Upper lobe of left lung (tissue), 6 donors: ENCODE results near the gene ARHGEF1. TPM values are rescaled to one million over a fixed set of nuclear protein-coding genes. Genes with fewer than 3 reads are reported as not detected.

ENCODE experiments used
- ATAC-seq, 2 donors: fragments of 200-7000 bp; cut with Tn5 transposase; one replicate each; pipeline ENCODE4 v1.9.1; 2022; ENCODE audit warnings: mild to moderate bottlenecking in 2 of 2, moderate library complexity in 2 of 2; ENCODE audit not compliant: low FRiP score in 2 of 2
- DNase-seq, 2 donors: peaks; one replicate each; pipeline ENCODE4 v3.0.0-alpha.2; 2019 to 2020
- H3K27ac ChIP-seq, 4 donors: fragments of 200-600 bp; sonication (generic); one replicate each; pipeline ENCODE4 v1.5.1; 2016 to 2019
- H3K27me3 ChIP-seq, 4 donors: fragments of 200-600 bp; sonication (generic); one replicate each; pipeline ENCODE4 v1.5.1; 2017 to 2019
- H3K36me3 ChIP-seq, 4 donors: fragments of 200-600 bp; sonication (generic); one replicate each; pipeline ENCODE4 v1.5.1; 2016 to 2019
- H3K4me1 ChIP-seq, 4 donors: fragments of 200-600 bp; sonication (generic); one replicate each; pipeline ENCODE4 v1.5.1; 2018 to 2019
- H3K4me3 ChIP-seq, 4 donors: fragments of 200-600 bp; sonication (generic); one replicate each; pipeline ENCODE4 v1.5.1; 2017 to 2019; ENCODE audit warnings: mild to moderate bottlenecking in 2 of 4, moderate library complexity in 1 of 4
- H3K9me3 ChIP-seq, 4 donors: fragments of 200-600 bp; sonication (generic); one replicate each; pipeline ENCODE4 v1.5.1; 2018 to 2019
- CTCF ChIP-seq, 6 experiments: fragments of 450-650 bp in 4 of 6; fragments of 200-600 bp in 2 of 6; sonication (generic) in 2 of 6; IDR thresholded peaks; one replicate each; pipeline ENCODE4 v1.5.1; 2016 to 2019; ENCODE audit warnings: antibody characterized with exemption in 6 of 6
- EP300 ChIP-seq, 4 donors: sonication (generic); formaldehyde crosslinking; IDR thresholded peaks; one replicate each; pipeline ENCODE4 v1.5.1; 2017; ENCODE audit warnings: antibody characterized with exemption in 4 of 4, control low read depth in 2 of 4
- POLR2A ChIP-seq, 4 donors: fragments of 450-650 bp; IDR thresholded peaks; one replicate each; pipeline ENCODE4 v1.5.1; 2016 to 2017; ENCODE audit warnings: antibody characterized with exemption in 4 of 4, mild to moderate bottlenecking in 2 of 4
- POLR2AphosphoS5 ChIP-seq, 2 donors: sonication (generic); formaldehyde crosslinking; IDR thresholded peaks; one replicate each; pipeline ENCODE4 v1.5.1; 2017; ENCODE audit warnings: antibody characterized with exemption in 2 of 2
- WGBS, 2 donors: methylation state at CpG; one replicate each; pipeline ENCODE4 v1.1.5; 2017 to 2018; 5-methylcytosine and 5-hydroxymethylcytosine counted together
- total RNA-seq, 6 donors: library from RNA; depleted of rRNA in 4 of 6; stranded (reverse); fragments of >200 nt in 4 of 6; gene quantifications; one replicate each; pipeline versions ENCODE4 v1.1.0 to v1.2.1, GENCODE V29; 2016 to 2021
- donor health status: DM: no; HTN: no; CAD: no; lungs with moderate emphysema.
- donor health status: DM: no; HTN: yes; CAD: no; lungs with severe emphysema.

ARHGEF1 gene
- total RNA-seq, 6 donors from 2014 or later = 115 to 731 (median 233) TPM

DNA sequence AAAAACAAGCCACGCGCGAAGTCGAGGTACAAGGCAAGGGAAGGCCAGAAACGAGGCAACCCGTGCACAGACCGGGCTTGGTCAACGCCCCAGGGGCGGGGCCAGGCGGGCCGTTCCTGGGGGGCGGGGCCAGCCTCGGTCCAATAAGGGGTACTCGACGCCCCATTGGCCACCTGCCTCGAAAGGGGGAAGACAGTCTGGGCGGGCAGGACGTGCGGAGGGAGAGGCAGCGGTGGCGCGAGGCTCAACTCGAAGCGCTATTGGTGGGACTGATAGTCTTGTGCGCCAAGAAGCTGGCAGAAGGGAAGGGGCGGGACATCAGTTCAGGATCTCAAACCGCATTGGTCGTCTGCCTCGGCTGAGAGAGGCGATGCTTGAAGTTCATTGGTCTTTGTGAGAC is 38.4 kb upstream of the ARHGEF1 start, which contains the start of gene LYPD4:
TSS of gene LYPD4 (minus strand) at position 83 of the 400 bp plus-strand sequence. CDS start 5,398 bp downstream, outside the sequence.
- H3K9me3 ChIP-seq = no peaks in the 10 kb centered on the region

DNA sequence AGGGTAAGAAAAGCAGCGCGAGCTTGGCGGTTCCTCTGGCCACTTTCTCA is 38.2 kb upstream of the ARHGEF1 start, which contains the start of gene DMRTC2:
TSS of gene DMRTC2 (plus strand) at position 42 of the 50 bp plus-strand sequence. CDS start 2,387 bp downstream, outside the sequence.
- DNase-seq = no peak
- no peaks in the 10 kb centered on the region for H3K27me3 ChIP-seq
- no peaks in the 10 kb centered on the region for H3K4me1 ChIP-seq
- H3K4me3 ChIP-seq = no peak within 1 kb of the TSS
- no peak within 1 kb of the TSS for H3K27ac ChIP-seq
- WGBS, 2 donors = 92 to 93% methylated on average over 3 of the region's 3 CpGs
- H3K9me3 ChIP-seq = no peaks in the 10 kb centered on the region
- no peak for TF ChIP-seq CTCF (IDR thresholded peaks at IDR 0.05)
- TF ChIP-seq POLR2A (IDR thresholded peaks at IDR 0.05) = no peak
- no peak for TF ChIP-seq EP300 (IDR thresholded peaks at IDR 0.05)
- no peak for TF ChIP-seq POLR2AphosphoS5 (IDR thresholded peaks at IDR 0.05)
- no peak for ATAC-seq
- no peaks in the 10 kb centered on the region for H3K36me3 ChIP-seq

More for the DNA sequence above, 38.4 kb upstream of the ARHGEF1 start, which contains the start of gene LYPD4:
- Histone ChIP-seq H3K4me1 (no peaks in the 10 kb centered on the region), H3K27me3 (no peaks in the 10 kb centered on the region), H3K36me3 (no peaks in the 10 kb centered on the region), H3K4me3 (no peak within 1 kb of the TSS), H3K27ac (no peak within 1 kb of the TSS)
- TF ChIP-seq POLR2AphosphoS5 (IDR thresholded peaks at IDR 0.05) = no peak
- no peak for TF ChIP-seq EP300 (IDR thresholded peaks at IDR 0.05)
- TF ChIP-seq CTCF (IDR thresholded peaks at IDR 0.05) = no peak
- TF ChIP-seq POLR2A (IDR thresholded peaks at IDR 0.05) = no peak
- ATAC-seq (no peak), DNase-seq (peak in 1 of 2 donors; percentile 80)
- 83 to 88% methylated on average over 29 to 30 of the region's 30 CpGs for WGBS, 2 donors

DNA sequence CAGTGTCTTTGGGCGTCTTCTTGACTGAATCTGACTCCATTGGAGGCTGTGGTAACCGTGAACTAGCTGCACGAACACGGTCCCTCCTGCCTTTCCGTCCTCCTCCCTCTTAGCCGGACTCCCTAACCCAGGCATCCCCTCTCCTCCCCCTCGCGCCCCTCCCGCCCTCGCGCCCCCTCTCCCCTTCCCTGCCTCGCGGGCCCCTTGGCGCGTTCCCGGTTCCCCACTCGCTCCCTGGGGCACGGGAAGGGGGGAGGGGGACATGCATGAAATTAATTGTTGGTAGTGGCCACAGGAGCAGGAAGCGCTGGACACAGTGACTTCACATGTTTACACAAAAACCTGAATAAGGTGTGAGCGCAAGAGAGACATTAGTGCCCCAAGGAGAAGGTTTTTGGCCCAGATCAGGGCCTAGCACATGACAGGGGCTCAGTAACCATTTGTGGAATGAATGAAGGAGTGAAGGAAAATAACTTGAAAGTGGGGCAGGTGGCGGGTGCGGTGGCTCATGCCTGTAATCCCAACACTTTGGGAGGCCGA is 37.9 kb upstream of the ARHGEF1 start:
- WGBS, 2 donors = 88 to 89% methylated on average over 20 to 23 of the region's 23 CpGs
- H3K27me3 ChIP-seq = no peaks in the 10 kb centered on the region
- H3K9me3 ChIP-seq = no peaks in the 10 kb centered on the region
- no peaks in the 10 kb centered on the region for H3K4me1 ChIP-seq
- H3K27ac ChIP-seq = no peak overlapping the region
- H3K36me3 ChIP-seq = no peaks in the 10 kb centered on the region
- no peak overlapping the region for H3K4me3 ChIP-seq
- no peak for ATAC-seq
- no peak for TF ChIP-seq POLR2AphosphoS5 (IDR thresholded peaks at IDR 0.05)
- no peak for TF ChIP-seq CTCF (IDR thresholded peaks at IDR 0.05)
- no peak for TF ChIP-seq POLR2A (IDR thresholded peaks at IDR 0.05)
- TF ChIP-seq EP300 (IDR thresholded peaks at IDR 0.05) = no peak
- no peak for DNase-seq

- DNase-seq = peak in 1 of 2 donors; percentile 54
- no peak for ATAC-seq
- Histone ChIP-seq H3K9me3 (no peaks in the 10 kb centered on the region), H3K4me3 (no peak overlapping the region), H3K27me3 (no peaks in the 10 kb centered on the region), H3K4me1 (no peaks in the 10 kb centered on the region), H3K36me3 (no peaks in the 10 kb centered on the region), H3K27ac (no peak overlapping the region)
- 89 to 90% methylated on average over 12 to 19 of the region's 19 CpGs for WGBS, 2 donors
- TF ChIP-seq POLR2AphosphoS5 (IDR thresholded peaks at IDR 0.05) (no peak), POLR2A (IDR thresholded peaks at IDR 0.05) (no peak), CTCF (IDR thresholded peaks at IDR 0.05) (no peak), EP300 (IDR thresholded peaks at IDR 0.05) (no peak)
Observed at GRCh38 chr19:41847351-41848105, 35.5 kb upstream of the ARHGEF1 start.

GRCh38 chr19:41848666-41849065 is 34.3 kb upstream of the ARHGEF1 start:
- no peak for ATAC-seq
- no peak for DNase-seq
- no peak for TF ChIP-seq CTCF (IDR thresholded peaks at IDR 0.05)
- TF ChIP-seq EP300 (IDR thresholded peaks at IDR 0.05) = no peak
- TF ChIP-seq POLR2AphosphoS5 (IDR thresholded peaks at IDR 0.05) = no peak
- no peak for TF ChIP-seq POLR2A (IDR thresholded peaks at IDR 0.05)

More at GRCh38 chr19:41848666-41849065, 34.3 kb upstream of the ARHGEF1 start:
- WGBS, 2 donors = 74 to 88% methylated on average over 6 of the region's 6 CpGs
- Histone ChIP-seq H3K27me3 (no peaks in the 10 kb centered on the region), H3K36me3 (no peaks in the 10 kb centered on the region), H3K4me1 (no peaks in the 10 kb centered on the region), H3K9me3 (no peaks in the 10 kb centered on the region), H3K4me3 (no peak overlapping the region), H3K27ac (no peak overlapping the region)
